Calu3 (cell line): ENCODE data around the gene LIN28B. TPM values are rescaled to one million over a fixed set of nuclear protein-coding genes. Genes with fewer than 3 reads are reported as not detected.

Experiments used
- BruUV-seq: library from RNA; stranded (reverse); fragments of 400-500 nt; replicated peaks from 2 replicates; lab custom pipeline; 2021; lab: Mats Ljungman, UMichigan
- CTCF ChIA-PET: fragments of 300-600 bp; sonication (Branson Sonifier 250); formaldehyde crosslinking; loops from one replicate; lab custom pipeline; 2022; ENCODE audit warnings: antibody characterized with exemption; lab: Charles Lee
- DNase-seq: peaks from one replicate; pipeline ENCODE4 v3.0.0; 2022
- H3K27ac Mint-ChIP-seq: one replicate; pipeline ENCODE4 v1.8.0; 2022; ENCODE audit warnings: mixed read lengths; ENCODE audit not compliant: unreplicated experiment
- H3K27me3 Mint-ChIP-seq: one replicate; pipeline ENCODE4 v1.8.0; 2022; ENCODE audit warnings: mixed read lengths; ENCODE audit not compliant: unreplicated experiment
- H3K36me3 Mint-ChIP-seq: one replicate; pipeline ENCODE4 v1.8.0; 2022; ENCODE audit warnings: mild to moderate bottlenecking, moderate library complexity, mixed read lengths; ENCODE audit not compliant: insufficient read depth, unreplicated experiment
- H3K4me1 Mint-ChIP-seq: one replicate; pipeline ENCODE4 v1.8.0; 2022; ENCODE audit warnings: mild to moderate bottlenecking, low read depth, mixed read lengths; ENCODE audit not compliant: unreplicated experiment
- H3K4me3 Mint-ChIP-seq: one replicate; pipeline ENCODE4 v1.8.0; 2022; ENCODE audit warnings: mild to moderate bottlenecking, low read depth, moderate library complexity, mixed read lengths; ENCODE audit not compliant: unreplicated experiment
- H3K9me3 Mint-ChIP-seq: one replicate; pipeline ENCODE4 v1.8.0; 2022; ENCODE audit warnings: low read depth, mixed read lengths; ENCODE audit not compliant: unreplicated experiment
- intact Hi-C: fragments of 100-400 bp; cut with micrococcal nuclease; formaldehyde crosslinking; loops from one replicate; pipeline ENCODE4 v1.10.0; 2022; ENCODE audit not compliant: unreplicated experiment
- total RNA-seq: library from RNA; stranded (reverse); gene quantifications from 2 replicates; pipeline ENCODE4 v1.2.3, GENCODE V29; 2022
- TF ChIP-seq, protein P1 (sequence below): fragments of 200-600 bp; IDR thresholded peaks from one replicate; pipeline ENCODE4 v1.8.0; 2022; ENCODE audit warnings: antibody characterized with exemption; ENCODE audit not compliant: unreplicated experiment

Gene LIN28B
- total RNA-seq, 1 experiment from 2014 or later = not detected

DNA sequence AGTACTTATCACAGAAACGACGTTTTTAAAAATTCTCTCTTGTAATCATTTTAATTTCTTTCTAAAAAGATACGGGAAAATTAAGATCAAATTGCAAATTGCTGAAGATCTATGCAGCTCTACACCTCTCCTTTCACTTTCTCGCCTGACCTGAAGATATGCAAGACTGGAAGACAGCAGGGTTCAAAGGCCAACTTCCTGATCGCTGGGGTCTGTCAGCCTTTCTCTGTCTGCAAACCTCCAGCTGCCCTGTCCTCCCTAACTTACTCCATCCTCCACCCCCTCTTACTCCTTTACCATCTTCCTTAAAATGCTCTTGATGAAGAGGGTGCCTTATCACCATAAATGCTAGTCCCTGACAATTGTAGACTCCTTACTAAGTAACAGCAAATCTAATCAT lies 159.2 kb downstream of the LIN28B start:
- Mint-ChIP-seq H3K4me1 (no peaks in the 10 kb centered on the region), H3K27me3 (no peaks in the 10 kb centered on the region), H3K9me3 (no peaks in the 10 kb centered on the region), H3K4me3 (no peak overlapping the region), H3K36me3 (no peaks in the 10 kb centered on the region), H3K27ac (no peak overlapping the region)
- no peak for DNase-seq
- TF ChIP-seq, protein P1, sequence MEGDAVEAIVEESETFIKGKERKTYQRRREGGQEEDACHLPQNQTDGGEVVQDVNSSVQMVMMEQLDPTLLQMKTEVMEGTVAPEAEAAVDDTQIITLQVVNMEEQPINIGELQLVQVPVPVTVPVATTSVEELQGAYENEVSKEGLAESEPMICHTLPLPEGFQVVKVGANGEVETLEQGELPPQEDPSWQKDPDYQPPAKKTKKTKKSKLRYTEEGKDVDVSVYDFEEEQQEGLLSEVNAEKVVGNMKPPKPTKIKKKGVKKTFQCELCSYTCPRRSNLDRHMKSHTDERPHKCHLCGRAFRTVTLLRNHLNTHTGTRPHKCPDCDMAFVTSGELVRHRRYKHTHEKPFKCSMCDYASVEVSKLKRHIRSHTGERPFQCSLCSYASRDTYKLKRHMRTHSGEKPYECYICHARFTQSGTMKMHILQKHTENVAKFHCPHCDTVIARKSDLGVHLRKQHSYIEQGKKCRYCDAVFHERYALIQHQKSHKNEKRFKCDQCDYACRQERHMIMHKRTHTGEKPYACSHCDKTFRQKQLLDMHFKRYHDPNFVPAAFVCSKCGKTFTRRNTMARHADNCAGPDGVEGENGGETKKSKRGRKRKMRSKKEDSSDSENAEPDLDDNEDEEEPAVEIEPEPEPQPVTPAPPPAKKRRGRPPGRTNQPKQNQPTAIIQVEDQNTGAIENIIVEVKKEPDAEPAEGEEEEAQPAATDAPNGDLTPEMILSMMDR = no peak
- intact Hi-C loops = no loop called here
- no TSS peak for BruUV-seq
- CTCF ChIA-PET = interaction anchor here (0.7 kb wide), 1 partner anchor 11 kb away, joined by 3 read pairs; no protein-coding TSS in a partner anchor

DNA sequence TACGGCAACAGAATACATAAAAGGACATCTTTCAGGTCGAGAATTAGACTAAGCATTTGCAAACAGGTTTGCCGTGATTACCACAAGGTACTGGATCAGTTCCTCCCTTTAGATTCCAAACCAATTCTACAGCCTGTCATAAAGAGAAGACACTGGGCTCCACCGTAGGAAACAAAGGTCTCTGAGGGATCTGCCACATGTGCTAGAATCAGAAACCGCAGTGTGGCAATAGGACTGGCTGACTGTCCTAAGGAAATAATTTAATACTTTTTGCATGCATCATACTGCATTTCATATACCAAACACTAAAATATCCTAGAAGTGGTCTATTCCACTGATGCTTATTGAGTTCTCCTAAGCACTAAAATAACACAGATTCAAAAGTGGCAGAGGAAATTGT lies 163.7 kb downstream of the LIN28B start:
- H3K4me1 Mint-ChIP-seq = no peaks in the 10 kb centered on the region
- H3K27ac Mint-ChIP-seq = no peak overlapping the region
- H3K27me3 Mint-ChIP-seq = no peaks in the 10 kb centered on the region
- no peaks in the 10 kb centered on the region for H3K36me3 Mint-ChIP-seq
- CTCF ChIA-PET = no interaction called here
- no peak overlapping the region for H3K4me3 Mint-ChIP-seq
- DNase-seq = no peak
- no TSS peak for BruUV-seq
- TF ChIP-seq, protein P1 = no peak
- H3K9me3 Mint-ChIP-seq = no peaks in the 10 kb centered on the region
- intact Hi-C loops = no loop called here

DNA sequence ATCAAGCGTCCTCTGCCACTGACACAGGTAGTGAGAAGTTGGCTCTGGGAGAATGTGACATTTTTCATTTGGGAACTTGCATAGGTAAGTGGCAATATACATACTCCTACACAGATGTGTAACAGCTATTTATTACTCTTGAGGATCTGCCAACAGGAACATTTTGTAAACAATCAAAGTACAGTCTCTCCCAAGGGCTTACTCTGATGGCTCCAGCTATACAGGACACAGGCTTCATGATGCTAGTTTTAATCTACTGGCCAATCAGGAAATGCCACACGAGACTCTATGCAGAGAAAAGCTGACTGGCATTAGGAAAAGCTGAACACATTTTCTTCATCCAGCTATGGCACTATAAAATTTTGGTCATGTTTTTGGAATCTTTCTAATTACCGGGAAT lies 165.1 kb downstream of the LIN28B start:
- no peaks in the 10 kb centered on the region for H3K36me3 Mint-ChIP-seq
- TF ChIP-seq, protein P1 = no peak
- no peaks in the 10 kb centered on the region for H3K4me1 Mint-ChIP-seq
- no TSS peak for BruUV-seq
- no peak overlapping the region for H3K27ac Mint-ChIP-seq
- CTCF ChIA-PET = interaction anchor here (0.6 kb wide), 1 partner anchor 460 kb away, joined by 3 read pairs; no protein-coding TSS in a partner anchor
- H3K4me3 Mint-ChIP-seq = no peak overlapping the region
- DNase-seq = no peak
- intact Hi-C loops = no loop called here
- no peaks in the 10 kb centered on the region for H3K9me3 Mint-ChIP-seq
- H3K27me3 Mint-ChIP-seq = no peaks in the 10 kb centered on the region

DNA sequence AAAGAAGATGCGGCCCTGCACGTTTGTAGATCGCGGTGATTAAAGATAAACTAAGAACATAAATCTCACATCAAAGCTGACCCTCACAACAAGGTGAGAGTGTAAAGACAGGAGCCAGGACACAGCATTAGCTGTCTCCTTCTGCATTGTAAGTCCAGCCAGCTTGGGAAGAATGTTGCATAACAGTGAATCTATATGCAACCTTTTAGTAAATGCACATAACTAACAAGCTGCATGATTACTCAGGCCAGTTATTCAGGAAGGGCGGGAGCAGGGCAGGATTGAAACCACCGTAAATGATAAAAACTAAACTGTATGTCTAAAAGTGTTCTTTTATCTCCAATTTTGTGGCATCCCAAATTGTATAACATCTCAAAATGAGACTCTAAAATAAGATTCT lies 165.8 kb downstream of the LIN28B start:
- no peak for DNase-seq
- TF ChIP-seq, protein P1 = no peak
- no peaks in the 10 kb centered on the region for H3K27me3 Mint-ChIP-seq
- H3K9me3 Mint-ChIP-seq = no peaks in the 10 kb centered on the region
- H3K4me1 Mint-ChIP-seq = no peaks in the 10 kb centered on the region
- CTCF ChIA-PET = no interaction called here
- H3K27ac Mint-ChIP-seq = no peak overlapping the region
- no peak overlapping the region for H3K4me3 Mint-ChIP-seq
- no peaks in the 10 kb centered on the region for H3K36me3 Mint-ChIP-seq
- intact Hi-C loops = no loop called here
- BruUV-seq = no TSS peak

Other genes with a start within 250 kb of the LIN28B start
- gene HACE1, start 97.2 kb upstream of the LIN28B start, total RNA-seq = 7.9 and 12.5 TPM in 2 replicates
- gene POPDC3, start 222.9 kb downstream of the LIN28B start, total RNA-seq = 2.8 and 3.8 TPM in 2 replicates